Measurements from ENCODE around the gene C10orf62.

DNA sequence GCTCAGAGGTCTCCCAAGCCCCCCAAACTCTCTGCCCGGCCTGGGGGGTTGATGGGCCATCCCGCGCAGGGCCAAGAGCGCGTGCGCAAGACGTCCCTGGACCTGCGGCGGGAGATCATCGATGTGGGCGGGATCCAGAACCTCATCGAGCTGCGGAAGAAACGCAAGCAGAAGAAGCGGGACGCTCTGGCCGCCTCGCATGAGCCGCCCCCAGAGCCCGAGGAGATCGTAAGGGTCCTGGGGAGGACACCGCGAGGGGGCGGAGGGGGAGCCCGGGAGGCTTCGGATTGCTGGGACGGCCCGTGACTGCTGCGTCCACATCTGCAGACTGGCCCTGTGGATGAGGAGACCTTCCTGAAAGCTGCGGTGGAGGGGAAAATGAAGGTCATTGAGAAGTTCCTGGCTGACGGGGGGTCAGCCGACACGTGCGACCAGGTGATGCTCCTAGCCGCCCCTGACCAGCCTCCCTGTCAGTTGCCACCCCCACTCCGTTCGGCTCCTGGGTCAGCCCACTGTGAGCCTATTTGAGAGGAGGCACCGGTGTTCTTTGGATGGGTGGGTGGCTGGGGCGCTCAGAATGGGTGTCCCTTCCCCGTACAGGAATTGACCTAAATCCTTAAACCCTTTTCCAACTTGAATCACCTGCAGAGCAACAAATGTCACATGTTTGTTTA, 11.2 kb upstream of the C10orf62 start:
- TF ChIP-seq, protein P1, sequence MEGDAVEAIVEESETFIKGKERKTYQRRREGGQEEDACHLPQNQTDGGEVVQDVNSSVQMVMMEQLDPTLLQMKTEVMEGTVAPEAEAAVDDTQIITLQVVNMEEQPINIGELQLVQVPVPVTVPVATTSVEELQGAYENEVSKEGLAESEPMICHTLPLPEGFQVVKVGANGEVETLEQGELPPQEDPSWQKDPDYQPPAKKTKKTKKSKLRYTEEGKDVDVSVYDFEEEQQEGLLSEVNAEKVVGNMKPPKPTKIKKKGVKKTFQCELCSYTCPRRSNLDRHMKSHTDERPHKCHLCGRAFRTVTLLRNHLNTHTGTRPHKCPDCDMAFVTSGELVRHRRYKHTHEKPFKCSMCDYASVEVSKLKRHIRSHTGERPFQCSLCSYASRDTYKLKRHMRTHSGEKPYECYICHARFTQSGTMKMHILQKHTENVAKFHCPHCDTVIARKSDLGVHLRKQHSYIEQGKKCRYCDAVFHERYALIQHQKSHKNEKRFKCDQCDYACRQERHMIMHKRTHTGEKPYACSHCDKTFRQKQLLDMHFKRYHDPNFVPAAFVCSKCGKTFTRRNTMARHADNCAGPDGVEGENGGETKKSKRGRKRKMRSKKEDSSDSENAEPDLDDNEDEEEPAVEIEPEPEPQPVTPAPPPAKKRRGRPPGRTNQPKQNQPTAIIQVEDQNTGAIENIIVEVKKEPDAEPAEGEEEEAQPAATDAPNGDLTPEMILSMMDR (IDR thresholded peaks at IDR 0.05): no peak
- TF ChIP-seq POLR2A (IDR thresholded peaks at IDR 0.05): no peak

Data from right lobe of liver (tissue), 4 donors.